ENCODE data around the gene ZNF569.
"Not testable (repeated sequence)": the region's sequence is repeated elsewhere in the genome, so short reads cannot be mapped to it uniquely, and the experiment has no call there.

Gene ZNF569

DNA sequence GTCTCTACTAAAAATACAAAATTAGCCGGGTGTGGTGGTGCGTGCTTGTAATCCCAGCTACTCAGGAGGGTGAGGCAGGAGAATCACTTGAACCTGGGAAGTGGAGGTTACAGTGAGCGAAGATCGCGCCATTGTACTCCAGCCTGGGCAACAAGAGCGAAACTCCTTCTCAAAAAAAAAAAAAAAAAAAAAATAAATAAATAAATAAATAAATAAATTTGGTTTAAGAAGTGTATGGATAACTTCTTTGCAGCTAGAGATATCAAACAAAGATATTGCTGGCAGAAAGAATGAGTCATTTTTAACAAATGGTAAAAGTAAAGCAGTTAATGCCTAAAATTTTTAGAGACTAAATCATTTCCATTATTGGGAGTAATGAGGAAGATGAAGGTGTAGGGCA lies 75.8 kb downstream of the ZNF569 start:
- not testable (repeated sequence) for DNase-seq

GRCh38 chr19:37389234-37389633 lies 78.0 kb downstream of the ZNF569 start:
- DNase-seq = no peak

GRCh38 chr19:37370880-37371661 lies 96.2 kb downstream of the ZNF569 start, which contains the start of gene ZNF527:
Gene ZNF527 (plus strand): TSS chr19:37371099. CDS start chr19:37374199, 3,100 bp downstream.
- peak; percentile 95 for DNase-seq

DNA sequence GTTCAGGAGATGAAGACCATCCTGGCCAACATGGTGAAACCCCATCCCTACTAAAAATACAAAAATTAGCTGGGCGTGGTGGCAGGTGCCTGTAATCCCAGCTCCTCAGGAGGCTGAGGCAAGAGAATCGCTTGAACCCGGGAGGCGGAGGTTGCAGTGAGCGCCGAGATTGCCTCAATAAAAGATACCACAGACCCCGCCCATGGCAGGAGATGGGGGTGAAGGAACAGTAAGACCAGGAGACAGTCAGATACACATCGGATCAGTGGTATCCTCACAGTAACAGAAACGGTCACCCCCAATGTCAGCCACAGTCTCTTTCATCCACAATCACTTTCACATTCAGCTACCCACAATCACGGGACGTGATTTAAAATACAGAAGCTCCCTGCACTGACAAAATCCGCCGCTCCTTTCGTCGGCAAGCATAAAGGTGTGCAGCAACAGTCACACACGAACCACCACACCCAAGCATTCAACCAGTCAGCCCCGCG lies 96.8 kb downstream of the ZNF569 start:
- not testable (repeated sequence) for DNase-seq

- DNase-seq = no peak
Measured at GRCh38 chr19:37362733-37363132, 104.5 kb downstream of the ZNF569 start.

- DNase-seq = no peak
Measured at GRCh38 chr19:37361994-37362393, 105.2 kb downstream of the ZNF569 start.
